Lung microvascular endothelial cell (primary cell): Measurements from ENCODE around the gene THBS4. TPM values are rescaled to one million over a fixed set of nuclear protein-coding genes. Genes with fewer than 3 reads are reported as not detected.

Source experiments
- DNase-seq, 2 donors: peaks; one replicate each; pipeline versions ENCODE4 v3.0.0 to v3.0.0-alpha.2; 2010; ENCODE audit warnings: low read depth in 2 of 2
- total RNA-seq: library from RNA; depleted of rRNA; stranded (reverse); fragments of >200 nt; gene quantifications from 2 replicates; pipeline ENCODE4 v1.2.1, GENCODE V29; 2014

THBS4 gene
- total RNA-seq, 1 donor from 2014 or later: 0.20 TPM

DNA sequence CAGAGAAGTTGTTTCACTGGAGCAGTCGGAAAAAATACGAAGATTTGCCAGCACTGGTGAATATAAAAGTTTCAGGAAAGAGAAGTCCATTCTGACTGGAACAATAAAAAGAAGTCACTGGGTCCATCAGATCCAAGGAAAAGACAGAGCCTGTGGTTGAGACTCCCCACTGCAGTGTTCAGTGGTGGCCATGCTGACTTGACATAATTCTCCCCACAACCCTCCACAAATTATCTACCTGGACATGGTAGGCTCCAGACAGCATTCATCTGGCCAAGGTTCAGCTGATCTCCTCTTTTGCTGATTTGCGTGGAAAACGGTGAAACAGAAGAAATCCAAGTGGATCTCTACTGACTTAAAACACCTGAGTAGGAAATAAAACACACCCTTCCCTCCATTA, 8.0 kb downstream of the THBS4 start:
- no peak for DNase-seq

- no peak for DNase-seq
Measured at GRCh38 chr5:80048084-80048780, 13.1 kb downstream of the THBS4 start.

- no peak for DNase-seq
Measured at GRCh38 chr5:80052464-80052863, 17.3 kb downstream of the THBS4 start.

GRCh38 chr5:80054682-80055081, 19.5 kb downstream of the THBS4 start:
- DNase-seq: no peak

DNA sequence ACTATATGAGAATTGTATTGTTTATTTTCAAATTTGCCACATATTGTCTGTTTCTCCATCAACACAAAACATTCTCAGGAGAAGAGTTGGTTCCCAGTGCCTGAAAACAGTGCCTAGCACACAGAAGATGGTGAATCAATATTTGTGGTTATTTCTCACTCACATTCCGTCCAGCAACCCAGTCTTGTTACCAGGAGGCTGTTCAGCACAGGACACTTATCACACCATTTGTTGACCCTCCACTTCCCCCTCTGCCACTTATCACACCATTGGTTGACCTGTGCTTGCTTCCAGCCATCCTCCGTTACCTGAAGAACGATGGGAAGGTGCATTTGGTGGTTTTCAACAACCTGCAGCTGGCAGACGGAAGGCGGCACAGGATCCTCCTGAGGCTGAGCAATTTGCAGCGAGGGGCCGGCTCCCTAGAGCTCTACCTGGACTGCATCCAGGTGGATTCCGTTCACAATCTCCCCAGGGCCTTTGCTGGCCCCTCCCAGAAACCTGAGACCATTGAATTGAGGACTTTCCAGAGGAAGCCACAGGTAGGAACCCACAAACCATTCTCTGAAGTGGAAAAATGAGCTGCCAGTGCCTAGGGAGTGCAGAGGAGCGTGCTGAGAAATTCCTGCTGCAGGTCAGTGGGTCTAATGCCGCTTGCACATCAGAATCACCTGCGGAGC, 20.5 kb downstream of the THBS4 start:
- no peak for DNase-seq

- DNase-seq: no peak
Measured at GRCh38 chr5:80057099-80057498, 22.0 kb downstream of the THBS4 start.

DNA sequence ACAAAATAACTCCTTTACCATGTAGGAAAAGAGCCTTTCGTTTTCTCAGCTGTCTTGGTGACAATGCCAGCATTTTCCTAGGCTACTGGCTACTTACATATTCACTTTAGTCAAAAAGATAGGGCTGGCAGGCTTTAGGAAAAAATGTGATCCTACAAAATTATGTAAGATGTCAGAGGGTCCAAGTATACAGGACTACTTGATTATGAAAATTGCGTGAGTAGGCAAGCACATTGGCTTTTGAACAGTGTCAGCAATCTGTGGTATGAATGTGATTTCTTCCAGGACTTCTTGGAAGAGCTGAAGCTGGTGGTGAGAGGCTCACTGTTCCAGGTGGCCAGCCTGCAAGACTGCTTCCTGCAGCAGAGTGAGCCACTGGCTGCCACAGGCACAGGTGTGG, 22.8 kb downstream of the THBS4 start:
- DNase-seq: no peak

DNA sequence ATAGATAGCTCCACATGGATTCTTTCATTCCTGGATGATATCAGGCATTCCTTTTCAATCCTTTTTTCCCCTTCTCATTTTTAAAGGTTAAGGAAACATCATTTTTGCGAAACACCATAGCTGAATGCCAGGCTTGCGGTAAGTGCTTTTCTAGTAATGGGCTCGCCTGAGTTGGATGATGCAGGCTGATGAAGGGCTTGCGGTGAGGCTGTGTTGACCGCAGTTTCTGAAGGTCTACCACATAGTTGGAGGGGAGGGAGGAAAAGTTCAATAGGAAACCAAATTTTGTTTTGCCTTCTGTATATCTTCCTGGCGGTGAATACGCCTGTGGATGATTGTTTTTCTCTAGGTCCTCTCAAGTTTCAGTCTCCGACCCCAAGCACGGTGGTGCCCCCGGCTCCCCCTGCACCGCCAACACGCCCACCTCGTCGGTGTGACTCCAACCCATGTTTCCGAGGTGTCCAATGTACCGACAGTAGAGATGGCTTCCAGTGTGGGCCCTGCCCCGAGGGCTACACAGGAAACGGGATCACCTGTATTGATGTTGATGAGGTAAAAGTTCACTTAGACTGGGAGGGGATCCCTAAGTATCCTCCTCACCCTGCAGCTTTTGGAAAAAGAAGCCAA, 24.3 kb downstream of the THBS4 start:
- no peak for DNase-seq

GRCh38 chr5:80060966-80061365, 25.8 kb downstream of the THBS4 start:
- no peak for DNase-seq

DNA sequence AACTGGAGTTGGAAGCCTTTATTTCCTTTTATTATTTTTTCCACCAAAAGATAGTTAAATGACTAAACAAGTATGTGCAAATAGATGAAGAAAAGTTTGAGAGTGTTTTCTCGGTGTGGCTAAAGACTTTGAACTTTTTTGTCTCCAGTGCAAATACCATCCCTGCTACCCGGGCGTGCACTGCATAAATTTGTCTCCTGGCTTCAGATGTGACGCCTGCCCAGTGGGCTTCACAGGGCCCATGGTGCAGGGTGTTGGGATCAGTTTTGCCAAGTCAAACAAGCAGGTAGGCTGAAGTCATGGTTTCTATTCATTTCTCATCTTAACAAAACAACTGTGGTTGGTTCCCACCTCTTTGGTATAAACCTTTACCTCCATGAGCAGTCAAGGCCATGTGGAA, 26.4 kb downstream of the THBS4 start:
- no peak for DNase-seq

DNA sequence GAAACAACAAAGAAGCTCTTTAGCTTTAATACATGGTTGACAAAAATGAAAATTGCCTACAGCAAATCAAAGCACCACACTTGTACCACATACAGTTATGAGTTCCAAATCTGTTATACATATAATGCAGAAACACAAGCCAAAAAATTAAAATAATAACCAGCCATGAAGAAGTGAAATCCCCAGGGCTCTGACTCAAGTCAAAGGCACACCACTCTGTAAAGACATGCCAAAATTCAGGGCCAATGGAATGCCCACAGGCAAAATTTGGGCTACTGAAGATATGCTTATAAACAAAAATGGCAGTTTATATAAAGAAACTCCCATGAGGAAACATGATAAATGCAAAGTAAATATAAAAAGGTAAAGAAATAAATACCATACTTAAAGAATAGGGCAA, 29.0 kb downstream of the THBS4 start:
- no peak for DNase-seq

- no peak for DNase-seq
Measured at GRCh38 chr5:80067016-80067415, 31.9 kb downstream of the THBS4 start.

GRCh38 chr5:80067531-80068245, 32.5 kb downstream of the THBS4 start:
- no peak for DNase-seq

DNA sequence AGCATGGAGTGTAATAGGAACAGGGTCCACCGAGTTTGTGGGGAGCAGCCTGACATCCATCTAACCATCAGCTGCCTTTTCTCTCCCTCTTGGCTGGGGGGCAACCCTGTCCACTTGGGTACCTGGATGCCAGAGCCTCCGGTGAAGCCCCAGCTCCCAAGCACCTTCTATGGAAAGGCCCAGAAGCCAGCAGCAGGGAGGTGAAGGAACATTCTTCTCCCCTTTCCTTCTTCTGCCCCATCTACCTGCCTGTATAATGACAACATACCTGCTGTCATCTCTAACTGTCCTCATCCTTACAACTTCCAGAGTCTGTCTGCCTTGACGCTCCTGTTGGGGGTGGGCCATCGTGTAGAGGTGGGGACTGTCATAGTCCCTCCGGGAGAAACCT, 33.1 kb downstream of the THBS4 start:
- no peak for DNase-seq

DNA sequence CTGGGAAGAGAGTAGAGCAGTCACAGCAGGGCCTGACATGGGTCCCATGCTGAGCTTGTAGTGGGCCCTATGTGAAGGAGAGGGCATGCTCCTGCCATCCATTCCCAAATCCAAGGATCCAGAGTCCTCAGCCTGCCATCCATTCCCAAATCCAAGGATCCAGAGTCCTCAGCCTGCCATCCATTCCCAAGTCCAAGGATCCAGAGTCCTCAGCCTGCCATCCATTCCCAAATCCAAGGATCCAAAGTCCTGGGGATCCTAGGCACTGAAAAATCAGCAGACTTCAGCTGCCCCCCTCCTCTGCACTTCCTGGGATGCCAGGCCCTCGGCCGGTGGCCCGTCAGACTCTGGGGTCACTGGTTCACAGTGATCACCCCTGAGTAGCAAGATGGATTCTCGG, 33.6 kb downstream of the THBS4 start:
- no peak for DNase-seq

DNA sequence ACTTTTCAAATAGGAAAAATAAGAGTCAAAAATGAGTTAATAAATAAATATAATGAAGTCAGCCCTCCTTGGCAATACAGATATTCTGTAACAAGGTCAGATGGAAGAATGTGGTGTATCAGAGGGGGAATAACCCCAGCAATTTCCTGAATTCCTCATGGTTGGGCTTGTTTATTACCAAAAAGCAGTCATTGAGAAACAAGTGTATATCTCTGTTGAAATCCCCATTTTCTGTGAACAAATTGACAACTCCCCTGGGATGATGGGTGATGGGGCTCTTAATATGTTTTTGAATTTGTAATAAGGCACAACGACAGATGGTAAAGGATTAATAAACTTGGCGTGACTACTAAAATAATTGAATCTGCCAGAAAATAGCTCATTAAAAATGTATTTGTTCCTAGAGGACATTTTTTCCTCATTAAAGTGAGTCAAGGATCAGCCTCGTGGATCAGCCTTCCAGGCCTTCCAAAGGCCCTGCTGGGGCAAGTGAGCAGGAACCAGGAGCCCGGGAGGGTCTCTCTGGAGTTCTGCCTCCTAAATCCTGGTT, 34.2 kb downstream of the THBS4 start:
- DNase-seq: no peak

DNA sequence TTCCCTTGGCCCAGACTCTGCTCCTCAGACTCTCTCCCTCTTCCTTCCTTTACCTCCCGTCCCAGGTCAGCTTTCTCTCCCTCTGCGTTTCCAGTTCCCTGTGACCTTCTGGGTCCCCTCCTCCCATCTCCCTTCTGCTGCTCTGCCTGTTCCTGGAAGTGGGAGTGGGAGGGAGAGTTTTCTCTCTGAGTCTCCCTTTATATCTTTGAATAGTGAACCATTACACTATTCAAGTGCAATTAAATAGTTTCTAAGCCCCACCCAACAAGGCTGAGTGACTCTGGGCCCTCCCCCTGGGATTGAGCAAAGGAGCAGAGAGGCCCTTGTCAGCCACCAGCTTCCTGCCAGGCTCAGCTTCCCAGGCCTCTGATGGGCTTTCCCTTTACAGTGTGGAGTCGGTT, 34.8 kb downstream of the THBS4 start:
- DNase-seq: no peak

DNA sequence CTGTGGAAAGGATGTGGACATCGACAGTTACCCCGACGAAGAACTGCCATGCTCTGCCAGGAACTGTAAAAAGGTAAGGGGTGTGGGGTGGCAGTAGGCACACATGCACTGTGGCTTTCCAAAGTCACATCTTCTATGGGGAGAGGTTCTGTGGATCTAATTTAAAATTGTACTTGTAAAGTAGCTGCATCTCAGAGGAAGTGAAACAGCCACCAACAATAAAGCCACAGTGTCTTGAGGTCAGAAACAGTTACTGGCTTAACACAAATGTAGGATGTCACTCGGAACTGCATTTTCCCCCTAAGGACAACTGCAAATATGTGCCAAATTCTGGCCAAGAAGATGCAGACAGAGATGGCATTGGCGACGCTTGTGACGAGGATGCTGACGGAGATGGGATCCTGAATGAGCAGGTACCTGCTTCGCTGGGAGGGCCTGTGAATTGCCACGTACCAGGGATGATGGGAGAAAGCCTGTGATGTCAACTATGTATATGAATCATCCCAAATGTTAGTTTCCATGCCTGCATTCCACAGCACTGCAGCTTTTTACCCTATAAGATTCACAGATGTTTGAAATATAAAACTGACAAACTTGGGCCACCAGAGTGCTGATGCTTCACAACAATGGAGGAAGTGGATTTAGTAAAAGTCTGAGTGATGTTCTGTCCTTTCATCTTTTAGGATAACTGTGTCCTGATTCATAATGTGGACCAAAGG, 35.3 kb downstream of the THBS4 start:
- DNase-seq: no peak

GRCh38 chr5:80071510-80072021, 36.4 kb downstream of the THBS4 start:
- DNase-seq: no peak

DNA sequence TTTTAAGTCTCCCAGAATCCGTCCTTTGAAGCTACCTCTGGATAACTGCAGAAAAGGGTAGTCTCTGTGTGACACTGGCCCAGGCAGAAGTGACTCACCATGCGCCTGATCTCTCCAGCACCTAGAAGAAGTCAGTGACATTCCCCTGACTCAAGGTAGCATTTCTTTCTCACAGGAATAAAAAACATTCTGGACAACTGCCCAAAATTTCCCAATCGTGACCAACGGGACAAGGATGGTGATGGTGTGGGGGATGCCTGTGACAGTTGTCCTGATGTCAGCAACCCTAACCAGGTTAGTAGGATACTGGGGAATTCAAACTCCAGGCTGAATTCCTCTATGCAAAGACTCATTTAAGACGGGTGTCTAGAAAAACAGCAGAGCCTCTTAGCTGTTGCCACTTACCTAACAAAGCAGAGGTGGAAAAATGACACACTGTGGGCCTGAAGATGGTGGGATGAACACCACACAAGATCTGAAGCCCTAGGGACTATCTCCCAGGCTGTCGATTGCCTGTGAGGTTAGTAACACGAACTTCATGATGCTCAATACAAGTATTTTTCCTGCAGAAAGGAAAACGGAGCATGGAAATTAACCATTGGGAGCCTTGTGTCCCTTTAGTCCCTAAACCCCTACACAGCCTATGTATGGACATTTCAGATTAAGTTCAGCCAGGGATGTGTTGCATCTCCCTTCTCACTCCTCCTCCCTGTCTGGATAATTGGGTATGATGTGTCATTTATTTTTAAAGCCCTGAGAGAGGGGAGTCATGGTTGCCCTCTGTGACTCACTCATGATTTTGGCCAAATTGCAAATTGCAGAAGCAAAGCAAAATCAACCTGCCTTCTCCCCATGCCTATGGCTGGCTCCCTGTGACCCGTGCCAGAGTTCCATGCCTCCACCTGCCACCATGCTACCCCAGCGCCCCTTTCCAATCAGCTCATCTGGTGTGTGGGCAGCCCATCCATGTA, 37.2 kb downstream of the THBS4 start:
- no peak for DNase-seq
